Astrocyte of the cerebellum (primary cell): ENCODE measurements around the gene FCRL6.
A peak's percentile ranks its signal among the peaks of the same experiment; 100 is the strongest.

Experiments
- DNase-seq: peaks from one replicate; pipeline ENCODE4 v3.0.0-alpha.2; 2011; ENCODE audit warnings: low read depth
- H3K4me3 ChIP-seq: 2 replicates; pipeline ENCODE4 v1.5.1; 2011; ENCODE audit warnings: mild to moderate bottlenecking, low read depth, low read length, moderate library complexity
- in situ Hi-C: cut with HindIII; loops from 2 replicates; pipeline ENCODE4 v1.10.0; 2017; ENCODE audit warnings: low sequenced_read_pairs
- TF ChIP-seq, protein P1 (sequence below): IDR thresholded peaks from 2 replicates; pipeline ENCODE4 v1.5.1; 2012; ENCODE audit warnings: low read length, low read depth, moderate library complexity, mild to moderate bottlenecking; ENCODE audit errors: missing control alignments

FCRL6 gene

DNA sequence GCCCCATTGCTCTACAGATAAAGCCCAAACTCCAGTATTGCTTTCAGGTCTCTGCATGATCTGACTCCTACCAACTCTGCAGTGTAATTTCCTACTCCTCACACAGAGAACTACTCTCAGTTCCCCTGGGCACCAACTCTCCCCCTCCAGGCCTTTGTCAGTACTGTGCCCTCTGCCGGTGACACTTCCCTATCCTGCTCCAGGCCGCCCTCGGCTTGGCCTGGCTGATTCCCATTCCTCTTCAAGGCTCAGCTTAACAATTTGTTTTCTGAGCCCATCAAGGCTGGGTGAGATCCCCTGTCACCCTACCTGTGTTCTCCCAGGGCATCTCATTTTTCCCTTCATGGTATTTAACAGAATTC lies 27.1 kb downstream of the FCRL6 start:
- TF ChIP-seq, protein P1, sequence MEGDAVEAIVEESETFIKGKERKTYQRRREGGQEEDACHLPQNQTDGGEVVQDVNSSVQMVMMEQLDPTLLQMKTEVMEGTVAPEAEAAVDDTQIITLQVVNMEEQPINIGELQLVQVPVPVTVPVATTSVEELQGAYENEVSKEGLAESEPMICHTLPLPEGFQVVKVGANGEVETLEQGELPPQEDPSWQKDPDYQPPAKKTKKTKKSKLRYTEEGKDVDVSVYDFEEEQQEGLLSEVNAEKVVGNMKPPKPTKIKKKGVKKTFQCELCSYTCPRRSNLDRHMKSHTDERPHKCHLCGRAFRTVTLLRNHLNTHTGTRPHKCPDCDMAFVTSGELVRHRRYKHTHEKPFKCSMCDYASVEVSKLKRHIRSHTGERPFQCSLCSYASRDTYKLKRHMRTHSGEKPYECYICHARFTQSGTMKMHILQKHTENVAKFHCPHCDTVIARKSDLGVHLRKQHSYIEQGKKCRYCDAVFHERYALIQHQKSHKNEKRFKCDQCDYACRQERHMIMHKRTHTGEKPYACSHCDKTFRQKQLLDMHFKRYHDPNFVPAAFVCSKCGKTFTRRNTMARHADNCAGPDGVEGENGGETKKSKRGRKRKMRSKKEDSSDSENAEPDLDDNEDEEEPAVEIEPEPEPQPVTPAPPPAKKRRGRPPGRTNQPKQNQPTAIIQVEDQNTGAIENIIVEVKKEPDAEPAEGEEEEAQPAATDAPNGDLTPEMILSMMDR, result peak; percentile 33
- no peak for DNase-seq
- in situ Hi-C loops, result no loop called here
- no peak overlapping the region for H3K4me3 ChIP-seq

DNA sequence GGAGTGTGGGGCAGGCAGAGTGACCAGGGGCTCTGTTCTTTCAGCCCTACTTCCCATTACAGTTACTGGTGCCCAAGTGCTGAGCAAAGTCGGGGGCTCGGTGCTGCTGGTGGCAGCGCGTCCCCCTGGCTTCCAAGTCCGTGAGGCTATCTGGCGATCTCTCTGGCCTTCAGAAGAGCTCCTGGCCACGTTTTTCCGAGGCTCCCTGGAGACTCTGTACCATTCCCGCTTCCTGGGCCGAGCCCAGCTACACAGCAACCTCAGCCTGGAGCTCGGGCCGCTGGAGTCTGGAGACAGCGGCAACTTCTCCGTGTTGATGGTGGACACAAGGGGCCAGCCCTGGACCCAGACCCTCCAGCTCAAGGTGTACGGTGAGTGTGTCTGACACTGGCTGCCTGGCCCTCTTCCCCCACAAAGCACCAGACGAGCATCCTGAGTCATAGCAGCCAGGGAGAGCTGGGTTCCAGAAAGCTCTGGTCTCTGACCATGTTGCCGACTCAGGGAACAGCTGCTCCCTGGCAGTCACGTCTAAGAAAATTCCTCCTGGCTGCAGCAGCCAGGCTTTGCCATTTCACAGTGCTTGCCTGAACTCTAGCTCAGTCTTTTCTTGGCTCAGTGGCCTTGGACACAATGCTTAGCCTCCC lies 27.8 kb downstream of the FCRL6 start:
- TF ChIP-seq, protein P1, result no peak
- no peak overlapping the region for H3K4me3 ChIP-seq
- peak; percentile 26 for DNase-seq
- in situ Hi-C loops, result no loop called here

DNA sequence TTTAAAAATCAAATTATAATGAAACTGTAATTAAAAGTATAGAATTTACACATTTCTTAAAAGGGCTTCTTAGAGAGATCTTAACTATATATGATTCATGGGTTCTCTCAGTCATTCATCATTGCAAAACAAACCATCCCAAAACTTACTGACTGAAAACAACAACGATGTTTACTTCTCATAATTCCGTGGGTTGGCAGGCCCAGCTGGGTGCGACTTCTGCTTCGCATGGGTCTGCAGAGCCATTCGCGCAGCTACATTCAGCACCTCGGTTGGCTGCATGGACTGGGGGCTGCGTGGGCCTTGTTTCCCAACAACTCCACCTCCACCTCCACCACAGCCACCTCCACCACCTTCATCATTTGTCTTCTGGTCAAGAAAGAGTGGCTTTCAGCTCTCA lies 28.6 kb downstream of the FCRL6 start:
- in situ Hi-C loops, result no loop called here
- no peak for DNase-seq
- H3K4me3 ChIP-seq, result no peak overlapping the region
- TF ChIP-seq, protein P1, result no peak

DNA sequence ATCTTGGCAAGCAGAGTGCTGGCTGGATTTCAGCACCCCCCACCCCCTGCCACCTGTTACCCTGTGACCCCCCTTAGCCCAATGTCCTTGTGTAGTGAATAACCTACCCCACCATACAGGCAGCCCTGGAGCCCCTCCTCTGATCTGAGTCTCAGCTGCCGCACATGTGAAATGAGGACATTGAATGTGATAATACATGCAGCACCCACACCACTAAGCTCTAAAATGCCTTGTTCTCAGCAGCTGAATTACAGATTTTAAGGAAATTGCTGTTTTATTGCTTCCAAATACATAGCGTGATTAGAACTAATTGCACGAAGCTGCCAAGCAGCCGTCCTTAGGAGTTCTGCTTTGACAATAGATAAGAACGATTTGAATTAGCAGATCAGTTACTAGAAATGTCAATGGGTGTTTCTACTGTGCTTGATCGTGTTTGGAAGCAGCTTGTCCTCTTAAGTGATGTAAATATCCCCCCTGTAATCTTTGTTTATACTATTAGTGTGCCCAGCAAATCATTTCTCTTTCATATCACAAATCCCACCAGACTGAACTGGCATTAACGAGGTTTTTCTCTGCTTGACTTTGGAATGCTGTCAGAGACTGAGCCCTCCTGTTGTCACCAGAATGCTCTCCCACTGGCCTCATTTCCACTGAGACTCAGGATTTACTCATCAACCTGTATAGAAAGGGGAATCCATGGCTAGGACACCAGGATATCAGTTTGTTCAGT lies 29.4 kb downstream of the FCRL6 start:
- no peak for DNase-seq
- TF ChIP-seq, protein P1, result no peak
- no peak overlapping the region for H3K4me3 ChIP-seq
- in situ Hi-C loops, result no loop called here

DNA sequence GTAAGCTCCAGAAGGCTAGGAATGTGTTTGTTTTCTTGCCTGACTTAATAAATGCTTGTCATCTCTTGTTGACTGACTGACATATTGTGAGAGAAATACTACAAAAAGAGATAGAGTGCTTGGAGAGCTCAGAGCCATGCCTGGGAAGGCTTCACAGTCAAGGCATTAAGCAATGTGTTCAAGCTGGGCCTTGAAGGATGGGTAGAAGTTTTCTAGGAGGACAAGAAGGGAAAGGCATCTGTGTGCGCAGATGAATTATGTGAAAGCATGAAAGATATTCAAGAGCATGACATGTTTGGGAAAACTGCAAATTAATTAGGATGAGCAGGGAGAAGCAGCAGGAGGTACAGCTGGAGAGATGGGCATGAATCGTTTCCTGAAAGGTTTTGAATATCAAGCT lies 30.1 kb downstream of the FCRL6 start:
- DNase-seq, result no peak
- in situ Hi-C loops, result no loop called here
- no peak overlapping the region for H3K4me3 ChIP-seq
- TF ChIP-seq, protein P1, result no peak

DNA sequence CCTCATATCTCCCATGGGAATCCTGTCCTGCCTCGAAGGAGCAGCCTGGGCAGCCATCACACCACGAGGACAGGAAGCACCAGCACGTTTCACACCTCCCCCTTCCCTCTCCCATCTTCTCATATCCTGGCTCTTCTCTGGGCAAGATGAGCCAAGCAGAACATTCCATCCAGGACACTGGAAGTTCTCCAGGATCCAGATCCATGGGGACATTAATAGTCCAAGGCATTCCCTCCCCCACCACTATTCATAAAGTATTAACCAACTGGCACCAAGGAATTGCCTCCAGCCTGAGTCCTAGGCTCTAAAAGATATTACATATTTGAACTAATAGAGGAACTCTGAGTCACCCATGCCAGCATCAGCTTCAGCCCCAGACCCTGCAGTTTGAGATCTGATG lies 33.2 kb downstream of the FCRL6 start:
- in situ Hi-C loops, result no loop called here
- H3K4me3 ChIP-seq, result no peak overlapping the region
- TF ChIP-seq, protein P1, result no peak
- no peak for DNase-seq
